ENCODE data around the gene CABP1. TPM values are rescaled to one million over a fixed set of nuclear protein-coding genes. Genes with fewer than 3 reads are reported as not detected.

Gene CABP1
- total RNA-seq (0.24 TPM), polyA plus RNA-seq (1.0 TPM)
- long read RNA-seq, donor 1, result 0 reads
- long read RNA-seq, donor 2, result 0 reads
- long read RNA-seq, donor 3, result 0 reads
- long read RNA-seq, donor 4, result 0 reads
- long read RNA-seq, donor 5, result 0 reads
- long read RNA-seq, donor 6, result 0 reads
- long read RNA-seq, donor 7, result 0 reads
- long read RNA-seq, donor 8, result 0 reads
- long read RNA-seq, donor 9, result 0 reads
- long read RNA-seq, donor 10, result 0 reads

- DNase-seq (ENCODE audit: low read depth in 6 of 9, low spot score in 9 of 9), result peak in 8 of 9 donors; percentile 32 to 84 (median 64)
- Histone ChIP-seq H3K36me3 (ENCODE audit: control insufficient read depth in 2 of 2, insufficient read depth in 2 of 2, low read length in 1 of 2) (no peaks in the 10 kb centered on the region), H3K4me3 (ENCODE audit: low read length in 2 of 2) (peak within 1 kb of the TSS; percentile 24 to 64), H3K4me1 (ENCODE audit: control insufficient read depth in 2 of 2, insufficient read depth in 2 of 2, low read length in 2 of 2) (peaks cover 13 to 17% of the 10 kb centered on the region in 2 donors), H3K9me3 (ENCODE audit: control insufficient read depth in 2 of 2, insufficient read depth in 1 of 2, low read length in 1 of 2) (peaks cover 0 to 1% of the 10 kb centered on the region in 2 donors), H3K27me3 (ENCODE audit: control insufficient read depth in 2 of 2, insufficient read depth in 1 of 2, low read length in 1 of 2) (peaks cover 31 to 57% of the 10 kb centered on the region in 2 donors), H3K27ac (ENCODE audit: low read depth in 1 of 2, low read length in 1 of 2) (no peak within 1 kb of the TSS)
- 9% methylated on average over 56 of the region's 56 CpGs for WGBS
Measured at GRCh38 chr12:120639771-120640721, at the start of gene CABP1. CABP1 (plus strand) TSS chr12:120640626; CDS start chr12:120640686, 60 bp downstream.

DNA sequence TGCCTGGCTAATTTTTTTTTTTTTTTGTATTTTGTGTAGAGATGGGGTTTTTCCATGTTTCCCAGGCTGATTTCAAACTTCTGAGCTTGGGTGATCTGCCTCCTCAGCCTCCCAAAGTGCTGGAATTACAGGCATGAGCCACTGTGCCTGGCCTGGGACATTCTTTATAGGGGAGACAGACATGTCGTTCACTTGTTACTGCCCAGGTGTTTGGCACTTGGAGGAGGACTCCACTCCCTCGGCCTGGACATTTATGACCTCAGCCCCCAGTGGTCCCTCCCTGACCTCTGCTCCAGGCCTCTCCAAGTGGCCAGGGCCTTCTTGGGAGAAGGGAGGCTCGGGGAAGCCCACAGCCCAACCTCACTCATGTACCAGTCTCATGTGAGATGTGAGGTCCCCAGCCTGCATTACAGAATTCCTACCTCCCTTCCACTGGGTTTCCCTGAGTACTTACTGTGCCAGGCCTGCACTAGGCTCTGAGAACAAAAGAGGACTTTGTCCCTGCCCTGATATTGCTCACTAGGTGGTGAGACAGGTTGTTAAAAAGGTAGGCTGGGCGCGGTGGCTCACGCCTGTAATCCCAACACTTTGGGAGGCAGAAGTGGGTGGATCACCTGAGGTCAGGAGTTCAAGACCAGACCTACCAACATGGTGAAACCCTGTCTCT, 49.6 kb upstream of the CABP1 start:
- H3K27ac ChIP-seq (ENCODE audit: low read depth in 1 of 2, low read length in 1 of 2), result no peak overlapping the region
- 94% methylated on average over 6 of the region's 6 CpGs for WGBS
- no peak overlapping the region for H3K4me3 ChIP-seq (ENCODE audit: low read length in 2 of 2)
- DNase-seq (ENCODE audit: low read depth in 6 of 9, low spot score in 9 of 9), result no peak
- H3K9me3 ChIP-seq (ENCODE audit: control insufficient read depth in 2 of 2, insufficient read depth in 1 of 2, low read length in 1 of 2), result no peaks in the 10 kb centered on the region
- no peaks in the 10 kb centered on the region for H3K36me3 ChIP-seq (ENCODE audit: control insufficient read depth in 2 of 2, insufficient read depth in 2 of 2, low read length in 1 of 2)
- peaks cover 3 to 7% of the 10 kb centered on the region in 2 donors for H3K27me3 ChIP-seq (ENCODE audit: control insufficient read depth in 2 of 2, insufficient read depth in 1 of 2, low read length in 1 of 2)
- no peaks in the 10 kb centered on the region for H3K4me1 ChIP-seq (ENCODE audit: control insufficient read depth in 2 of 2, insufficient read depth in 2 of 2, low read length in 2 of 2)

- WGBS, result 91% methylated on average over 8 of the region's 8 CpGs
Measured at GRCh38 chr12:120592121-120593049, 48.0 kb upstream of the CABP1 start.

DNA sequence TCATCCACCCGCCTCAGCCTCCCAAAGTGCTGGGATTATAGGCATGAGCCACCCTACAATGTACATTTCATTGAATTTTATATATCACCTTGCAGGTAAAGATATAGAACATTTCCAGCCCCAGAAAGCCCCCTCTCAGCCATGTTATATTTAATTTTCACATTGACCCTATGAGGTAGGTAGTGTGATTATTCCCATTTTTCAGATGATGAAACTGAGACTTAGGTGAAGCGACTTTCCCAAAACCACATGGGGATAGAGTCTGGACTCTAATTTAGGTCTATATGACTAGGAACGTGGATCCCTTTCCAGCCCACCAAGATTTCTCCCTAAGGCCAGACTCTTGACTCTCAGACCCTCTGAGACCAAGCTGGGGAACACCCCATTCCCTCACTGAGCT, 43.5 kb upstream of the CABP1 start:
- no peaks in the 10 kb centered on the region for H3K9me3 ChIP-seq (ENCODE audit: control insufficient read depth in 2 of 2, insufficient read depth in 1 of 2, low read length in 1 of 2)
- 97% methylated on average over 3 of the region's 3 CpGs for WGBS
- no peak overlapping the region for H3K4me3 ChIP-seq (ENCODE audit: low read length in 2 of 2)
- H3K27ac ChIP-seq (ENCODE audit: low read depth in 1 of 2, low read length in 1 of 2), result no peak overlapping the region
- H3K4me1 ChIP-seq (ENCODE audit: control insufficient read depth in 2 of 2, insufficient read depth in 2 of 2, low read length in 2 of 2), result no peaks in the 10 kb centered on the region
- DNase-seq (ENCODE audit: low read depth in 6 of 9, low spot score in 9 of 9), result no peak
- H3K27me3 ChIP-seq (ENCODE audit: control insufficient read depth in 2 of 2, insufficient read depth in 1 of 2, low read length in 1 of 2), result peaks cover 0 to 19% of the 10 kb centered on the region in 2 donors
- no peaks in the 10 kb centered on the region for H3K36me3 ChIP-seq (ENCODE audit: control insufficient read depth in 2 of 2, insufficient read depth in 2 of 2, low read length in 1 of 2)

More at GRCh38 chr12:120592121-120593049, 48.0 kb upstream of the CABP1 start:
- H3K27me3 ChIP-seq (ENCODE audit: control insufficient read depth in 2 of 2, insufficient read depth in 1 of 2, low read length in 1 of 2), result peaks cover 0 to 4% of the 10 kb centered on the region in 2 donors
- no peak overlapping the region for H3K4me3 ChIP-seq (ENCODE audit: low read length in 2 of 2)
- no peaks in the 10 kb centered on the region for H3K9me3 ChIP-seq (ENCODE audit: control insufficient read depth in 2 of 2, insufficient read depth in 1 of 2, low read length in 1 of 2)
- no peak for DNase-seq (ENCODE audit: low read depth in 6 of 9, low spot score in 9 of 9)
- H3K4me1 ChIP-seq (ENCODE audit: control insufficient read depth in 2 of 2, insufficient read depth in 2 of 2, low read length in 2 of 2), result no peaks in the 10 kb centered on the region
- H3K27ac ChIP-seq (ENCODE audit: low read depth in 1 of 2, low read length in 1 of 2), result no peak overlapping the region
- H3K36me3 ChIP-seq (ENCODE audit: control insufficient read depth in 2 of 2, insufficient read depth in 2 of 2, low read length in 1 of 2), result no peaks in the 10 kb centered on the region

DNA sequence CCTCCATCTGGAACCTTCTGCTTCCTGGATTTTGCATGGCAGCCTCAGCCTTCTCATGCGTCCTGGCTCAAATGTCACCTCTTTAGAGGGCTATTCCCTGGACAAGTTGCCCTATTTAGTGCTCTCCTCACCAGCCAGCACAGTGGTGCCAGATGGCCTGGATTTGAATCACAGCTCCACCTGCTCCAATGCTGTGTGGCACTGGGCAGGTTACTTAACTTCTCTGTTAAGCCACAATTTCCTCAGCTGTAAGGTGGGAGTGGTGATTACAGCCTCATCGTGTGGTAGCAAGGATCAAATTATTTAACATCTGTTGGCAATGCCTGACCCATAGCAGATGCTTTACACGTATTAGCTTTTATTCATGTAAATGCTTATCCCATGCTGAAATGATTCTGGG, 42.6 kb upstream of the CABP1 start:
- Histone ChIP-seq H3K4me1 (ENCODE audit: control insufficient read depth in 2 of 2, insufficient read depth in 2 of 2, low read length in 2 of 2) (no peaks in the 10 kb centered on the region), H3K4me3 (ENCODE audit: low read length in 2 of 2) (no peak overlapping the region), H3K9me3 (ENCODE audit: control insufficient read depth in 2 of 2, insufficient read depth in 1 of 2, low read length in 1 of 2) (no peaks in the 10 kb centered on the region), H3K36me3 (ENCODE audit: control insufficient read depth in 2 of 2, insufficient read depth in 2 of 2, low read length in 1 of 2) (no peaks in the 10 kb centered on the region), H3K27ac (ENCODE audit: low read depth in 1 of 2, low read length in 1 of 2) (no peak overlapping the region), H3K27me3 (ENCODE audit: control insufficient read depth in 2 of 2, insufficient read depth in 1 of 2, low read length in 1 of 2) (peaks cover 0 to 21% of the 10 kb centered on the region in 2 donors)
- no peak for DNase-seq (ENCODE audit: low read depth in 6 of 9, low spot score in 9 of 9)
- WGBS, result 91% methylated on average over 3 of the region's 3 CpGs

GRCh38 chr12:120598674-120599463, 41.6 kb upstream of the CABP1 start:
- no peaks in the 10 kb centered on the region for H3K36me3 ChIP-seq (ENCODE audit: control insufficient read depth in 2 of 2, insufficient read depth in 2 of 2, low read length in 1 of 2)
- no peak overlapping the region for H3K27ac ChIP-seq (ENCODE audit: low read depth in 1 of 2, low read length in 1 of 2)
- H3K4me1 ChIP-seq (ENCODE audit: control insufficient read depth in 2 of 2, insufficient read depth in 2 of 2, low read length in 2 of 2), result no peaks in the 10 kb centered on the region
- H3K27me3 ChIP-seq (ENCODE audit: control insufficient read depth in 2 of 2, insufficient read depth in 1 of 2, low read length in 1 of 2), result peaks cover 0 to 21% of the 10 kb centered on the region in 2 donors
- H3K4me3 ChIP-seq (ENCODE audit: low read length in 2 of 2), result no peak overlapping the region
- 91% methylated on average over 13 of the region's 13 CpGs for WGBS
- H3K9me3 ChIP-seq (ENCODE audit: control insufficient read depth in 2 of 2, insufficient read depth in 1 of 2, low read length in 1 of 2), result no peaks in the 10 kb centered on the region
- no peak for DNase-seq (ENCODE audit: low read depth in 6 of 9, low spot score in 9 of 9)

DNA sequence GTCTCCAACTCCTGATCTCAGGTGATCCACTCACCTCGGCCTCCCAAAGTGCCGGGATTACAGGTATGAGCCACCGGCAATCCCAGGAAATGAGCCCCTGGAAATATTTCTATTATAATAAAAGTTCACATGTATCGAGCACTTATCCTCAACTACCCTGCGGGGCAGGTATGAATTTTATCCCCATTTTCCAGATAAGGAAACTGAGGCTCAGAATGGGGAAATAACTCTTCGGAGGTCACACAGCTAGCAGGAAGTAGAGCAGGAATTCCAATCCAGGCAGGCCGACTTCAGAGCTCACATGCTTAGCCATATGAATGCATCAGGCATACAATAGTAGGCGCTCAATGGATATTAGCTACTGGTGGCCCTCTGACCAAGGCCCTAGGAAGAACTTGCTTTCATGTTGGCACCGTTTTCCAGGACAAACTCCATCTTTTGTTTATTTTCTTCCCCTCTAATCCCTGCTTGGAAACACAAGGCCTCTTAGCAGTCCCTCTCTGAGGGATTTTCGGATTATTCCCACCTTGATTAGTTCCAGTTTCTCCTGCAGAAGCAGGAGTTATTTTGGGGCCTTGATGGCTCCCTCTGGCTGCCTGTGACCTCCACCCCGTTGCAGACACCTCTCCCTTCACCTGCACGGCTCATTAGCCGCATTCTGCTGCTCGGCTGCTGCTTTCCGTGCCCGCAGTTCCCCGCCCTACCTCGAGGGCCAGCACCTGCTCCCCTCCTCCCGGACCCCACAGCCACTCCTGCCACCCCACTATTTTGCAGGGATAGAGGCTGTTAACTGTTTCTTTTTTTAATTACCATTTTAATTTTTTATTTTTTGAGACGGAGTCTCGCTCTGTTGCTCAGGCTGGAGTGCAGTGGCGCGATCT, 40.5 kb upstream of the CABP1 start:
- H3K36me3 ChIP-seq (ENCODE audit: control insufficient read depth in 2 of 2, insufficient read depth in 2 of 2, low read length in 1 of 2), result no peaks in the 10 kb centered on the region
- no peaks in the 10 kb centered on the region for H3K9me3 ChIP-seq (ENCODE audit: control insufficient read depth in 2 of 2, insufficient read depth in 1 of 2, low read length in 1 of 2)
- no peak overlapping the region for H3K4me3 ChIP-seq (ENCODE audit: low read length in 2 of 2)
- no peaks in the 10 kb centered on the region for H3K4me1 ChIP-seq (ENCODE audit: control insufficient read depth in 2 of 2, insufficient read depth in 2 of 2, low read length in 2 of 2)
- WGBS, result 95% methylated on average over 23 of the region's 23 CpGs
- peaks cover 0 to 21% of the 10 kb centered on the region in 2 donors for H3K27me3 ChIP-seq (ENCODE audit: control insufficient read depth in 2 of 2, insufficient read depth in 1 of 2, low read length in 1 of 2)
- no peak overlapping the region for H3K27ac ChIP-seq (ENCODE audit: low read depth in 1 of 2, low read length in 1 of 2)
- DNase-seq (ENCODE audit: low read depth in 6 of 9, low spot score in 9 of 9), result no peak

Data from thymus (tissue), 14 donors.